Large intestine (tissue), 3 donors: ENCODE data around the gene DPM2. TPM values are rescaled to one million over a fixed set of nuclear protein-coding genes. Genes with fewer than 3 reads are reported as not detected.

Source experiments
- DNase-seq, 2 donors: peaks; one replicate each; pipeline versions ENCODE4 v3.0.0 to v3.0.0-alpha.2; 2013
- H3K27ac ChIP-seq: one replicate; pipeline ENCODE4 v1.5.1; 2013; ENCODE audit warnings: low read length
- H3K27me3 ChIP-seq: 2 replicates; pipeline ENCODE4 v1.6.1; 2013; ENCODE audit warnings: low read length; ENCODE audit not compliant: control insufficient read depth, insufficient read depth
- H3K36me3 ChIP-seq: 2 replicates; pipeline ENCODE4 v1.6.1; 2013; ENCODE audit warnings: low read length; ENCODE audit not compliant: control insufficient read depth, insufficient read depth
- H3K4me1 ChIP-seq: one replicate; pipeline ENCODE4 v1.6.1; 2013; ENCODE audit warnings: low read length; ENCODE audit not compliant: control insufficient read depth, insufficient read depth
- H3K4me3 ChIP-seq: one replicate; pipeline ENCODE4 v1.5.1; 2013; ENCODE audit warnings: low read length
- H3K9me3 ChIP-seq: one replicate; pipeline ENCODE4 v1.6.1; 2013; ENCODE audit warnings: mild to moderate bottlenecking, low read depth, low read length, moderate library complexity; ENCODE audit not compliant: control insufficient read depth
- WGBS: methylation state at CpG from one replicate; pipeline ENCODE4 v1.1.5; 2013; ENCODE audit warnings: low lambda C conversion rate; ENCODE audit not compliant: insufficient coverage; 5-methylcytosine and 5-hydroxymethylcytosine counted together
- polyA plus RNA-seq: library from polyadenylated mRNA; unstranded; fragments of 120-200 nt; gene quantifications from one replicate; pipeline ENCODE4 v1.2.1, GENCODE V29; 2013

DPM2 gene
- polyA plus RNA-seq, 1 donor, result 33.2 TPM

DNA sequence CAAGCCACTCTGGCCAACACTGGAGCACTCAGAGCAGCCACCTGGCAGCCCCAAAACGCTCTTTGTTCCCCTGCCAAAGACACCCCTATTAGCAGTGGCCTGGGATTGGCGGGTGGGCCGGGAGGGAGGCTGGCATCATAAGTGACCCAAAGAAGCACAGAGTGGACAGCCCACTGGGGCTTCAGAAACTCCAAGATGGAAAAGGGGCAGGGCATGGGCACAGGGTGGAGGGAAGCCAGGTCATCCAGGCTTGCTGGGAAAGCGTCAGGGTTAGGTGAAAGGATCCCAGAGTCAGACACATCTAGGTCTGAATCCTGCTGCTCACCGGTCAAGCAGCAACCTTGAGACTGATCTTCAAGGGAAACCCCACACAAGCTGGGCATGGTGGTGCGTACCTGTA is 28.3 kb upstream of the DPM2 start:
- no peak overlapping the region for H3K4me3 ChIP-seq
- no CpG with 5 or more reads among the region's 6 CpGs for WGBS
- H3K27ac ChIP-seq, result peak overlapping the region; percentile 99
- H3K36me3 ChIP-seq, result peaks cover 3% of the 10 kb centered on the region
- H3K27me3 ChIP-seq, result no peaks in the 10 kb centered on the region
- DNase-seq, result no peak
- H3K4me1 ChIP-seq, result peaks cover 73% of the 10 kb centered on the region
- H3K9me3 ChIP-seq, result no peaks in the 10 kb centered on the region

DNA sequence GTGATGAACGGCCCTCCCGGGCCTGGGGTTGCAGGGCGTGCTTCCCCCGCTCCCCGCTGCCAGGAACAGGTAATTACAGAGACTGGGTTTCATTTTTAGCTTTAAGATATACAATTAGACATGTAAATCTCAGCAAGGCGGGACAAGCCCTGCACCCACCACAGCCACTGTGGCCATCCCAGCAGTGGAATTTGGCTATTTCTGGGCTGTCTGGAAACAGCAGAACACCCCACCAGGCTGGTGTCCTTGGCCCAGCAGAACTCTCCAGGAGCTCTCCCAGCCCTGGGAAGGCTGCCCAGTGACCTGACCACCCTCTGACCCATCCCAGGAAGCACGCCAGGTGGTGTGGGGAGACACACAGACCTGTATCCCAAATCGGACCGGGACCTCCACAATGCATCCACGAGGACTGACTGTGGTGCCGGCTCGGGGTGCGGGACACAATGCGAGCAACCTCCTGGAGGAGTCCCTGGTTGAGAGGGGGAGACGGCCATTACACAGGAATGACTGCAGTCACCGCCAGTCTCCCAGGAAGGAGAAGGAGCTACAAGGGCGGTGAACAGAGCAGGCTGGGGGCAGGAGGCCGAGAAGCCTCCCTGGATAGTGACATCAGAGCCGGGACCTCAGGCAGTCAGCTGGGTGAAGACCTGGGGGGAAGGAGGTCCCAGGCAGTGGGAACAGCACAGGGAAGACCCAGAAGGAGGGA is 25.9 kb upstream of the DPM2 start:
- Histone ChIP-seq H3K27me3 (no peaks in the 10 kb centered on the region), H3K27ac (peak overlapping the region; percentile 6), H3K4me1 (peaks cover 64% of the 10 kb centered on the region), H3K9me3 (no peaks in the 10 kb centered on the region), H3K4me3 (no peak overlapping the region), H3K36me3 (peaks cover 3% of the 10 kb centered on the region)
- no peak for DNase-seq
- whole genome bisulfite sequencing, result no CpG with 5 or more reads among the region's 19 CpGs

DNA sequence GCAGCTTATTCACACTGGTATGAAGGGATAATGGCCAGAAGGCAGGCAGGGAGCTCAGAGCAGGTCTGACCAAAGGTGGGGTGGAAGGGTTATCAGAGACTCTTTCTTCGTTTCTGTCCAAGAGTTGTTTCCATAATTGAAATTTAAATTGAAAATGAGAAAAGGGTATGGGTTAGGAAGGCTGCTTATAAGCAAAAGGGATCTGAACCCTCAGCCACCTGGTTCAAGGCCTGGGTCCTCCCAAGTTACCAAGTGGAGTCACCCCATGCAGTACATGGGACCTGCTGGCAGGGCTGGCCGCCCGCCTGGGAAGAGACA is 25.3 kb upstream of the DPM2 start:
- no peak overlapping the region for H3K4me3 ChIP-seq
- WGBS, result no CpG with 5 or more reads among the region's 3 CpGs
- no peak overlapping the region for H3K27ac ChIP-seq
- DNase-seq, result no peak
- no peaks in the 10 kb centered on the region for H3K27me3 ChIP-seq
- peaks cover 59% of the 10 kb centered on the region for H3K4me1 ChIP-seq
- H3K9me3 ChIP-seq, result no peaks in the 10 kb centered on the region
- peaks cover 3% of the 10 kb centered on the region for H3K36me3 ChIP-seq

DNA sequence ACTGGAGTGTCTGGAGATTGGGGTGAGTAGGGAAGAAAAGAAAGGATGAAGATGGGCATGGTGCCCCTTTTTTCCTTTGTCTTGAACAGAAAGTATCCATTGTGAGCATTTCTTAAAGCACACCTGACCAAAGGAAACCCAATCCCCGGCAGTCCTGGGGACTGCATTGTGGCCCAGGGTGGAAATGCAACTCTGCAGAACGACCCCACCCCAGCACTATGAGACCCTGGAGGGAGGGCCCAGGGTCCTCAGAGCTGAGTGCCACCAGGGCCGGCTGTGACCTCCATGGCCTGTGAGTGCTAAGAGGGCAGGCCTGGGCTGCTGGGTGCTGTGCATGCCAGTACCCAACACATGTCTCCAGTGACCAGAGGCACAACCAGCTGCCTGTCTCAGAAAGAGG is 24.6 kb upstream of the DPM2 start:
- DNase-seq, result no peak
- H3K4me1 ChIP-seq, result peaks cover 52% of the 10 kb centered on the region
- H3K27me3 ChIP-seq, result no peaks in the 10 kb centered on the region
- H3K36me3 ChIP-seq, result peaks cover 3% of the 10 kb centered on the region
- no CpG with 5 or more reads among the region's 3 CpGs for WGBS
- no peaks in the 10 kb centered on the region for H3K9me3 ChIP-seq
- no peak overlapping the region for H3K27ac ChIP-seq
- no peak overlapping the region for H3K4me3 ChIP-seq

DNA sequence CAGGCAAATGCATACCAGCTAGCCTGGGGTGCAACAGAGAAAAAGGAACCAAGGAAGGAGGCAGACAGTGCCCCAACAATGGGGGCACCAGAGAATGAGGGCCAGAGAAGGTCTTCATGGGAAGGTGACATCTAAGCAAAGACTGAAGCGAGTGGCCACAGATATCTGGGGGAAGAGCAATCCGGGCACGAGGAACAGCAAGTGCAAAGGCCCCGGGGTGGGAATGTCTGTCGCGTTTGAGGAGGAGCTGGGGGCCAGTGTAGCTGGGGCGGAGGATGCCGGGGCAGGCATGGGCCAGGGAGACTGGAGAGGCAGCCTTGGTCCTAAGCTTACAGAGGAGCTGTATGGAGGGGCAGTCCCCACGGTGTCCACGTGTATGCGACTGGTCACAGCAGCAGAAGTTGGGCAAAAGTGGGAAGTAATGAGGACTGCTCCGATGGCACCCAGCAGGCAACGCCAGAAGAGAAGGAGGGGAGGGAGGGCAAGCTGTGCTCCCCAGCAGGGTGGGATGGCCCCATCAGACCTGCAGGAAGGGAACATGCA is 24.0 kb upstream of the DPM2 start:
- H3K4me1 ChIP-seq, result peaks cover 49% of the 10 kb centered on the region
- peaks cover 3% of the 10 kb centered on the region for H3K36me3 ChIP-seq
- no peak for DNase-seq
- H3K27me3 ChIP-seq, result no peaks in the 10 kb centered on the region
- no peak overlapping the region for H3K4me3 ChIP-seq
- no peaks in the 10 kb centered on the region for H3K9me3 ChIP-seq
- no peak overlapping the region for H3K27ac ChIP-seq
- WGBS, result no CpG with 5 or more reads among the region's 13 CpGs

DNA sequence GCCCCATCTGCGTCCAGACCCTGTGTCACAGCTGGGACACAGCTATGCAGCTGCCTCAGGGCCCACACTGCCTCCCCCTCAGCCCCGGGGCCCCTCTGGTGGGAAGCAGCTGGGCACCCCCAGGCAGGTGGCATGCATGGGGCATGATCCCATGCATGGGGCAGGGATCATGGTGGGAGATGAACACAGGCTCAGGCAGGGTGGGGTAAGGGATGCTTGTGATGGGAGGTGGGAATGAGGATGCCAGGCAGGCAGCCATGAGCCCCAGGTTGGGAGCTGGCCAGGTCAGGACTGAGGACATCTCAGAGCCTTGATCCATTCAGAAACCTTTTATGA is 23.5 kb upstream of the DPM2 start:
- H3K4me1 ChIP-seq, result peaks cover 46% of the 10 kb centered on the region
- DNase-seq, result no peak

DNA sequence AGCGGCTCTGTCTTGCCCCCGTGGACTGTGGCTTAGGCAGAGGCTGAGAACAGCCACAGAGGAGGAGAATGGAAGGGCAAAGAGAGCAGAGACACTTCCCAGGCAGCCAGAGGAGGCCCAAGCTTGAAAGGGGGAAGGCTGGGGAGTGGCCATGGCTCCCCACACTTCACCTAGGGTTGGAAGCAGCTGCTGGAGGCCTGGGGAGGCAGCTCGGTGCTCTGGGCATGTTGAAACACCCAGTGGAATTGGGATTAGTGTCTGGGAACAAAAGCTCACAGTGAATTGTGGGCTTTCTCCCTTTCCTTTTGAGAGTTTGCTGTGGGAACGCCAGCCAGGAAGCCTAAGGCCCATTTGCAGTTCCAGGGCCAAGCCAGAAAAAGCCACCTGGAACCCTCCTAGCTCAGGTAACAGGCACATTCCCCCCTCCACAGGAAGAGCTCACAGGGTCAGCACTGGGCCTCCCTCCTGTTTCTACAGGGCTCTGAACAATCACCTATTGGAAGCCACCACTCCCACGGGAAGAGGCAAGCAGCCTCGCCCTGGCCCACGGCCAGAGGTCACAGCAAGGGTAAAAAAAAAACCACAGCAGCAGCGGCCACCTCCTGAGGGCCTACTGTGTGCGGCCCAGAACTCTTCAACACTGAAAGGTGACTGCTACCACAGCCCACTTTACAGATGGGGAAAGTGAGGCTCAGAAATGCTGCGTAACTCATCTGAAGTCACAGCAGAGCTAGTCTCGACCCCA is 22.9 kb upstream of the DPM2 start:
- WGBS, result no CpG with 5 or more reads among the region's 11 CpGs
- DNase-seq, result peak in 1 of 2 donors; percentile 62
- Histone ChIP-seq H3K27me3 (no peaks in the 10 kb centered on the region), H3K36me3 (peaks cover 3% of the 10 kb centered on the region), H3K4me1 (peaks cover 46% of the 10 kb centered on the region), H3K27ac (peak overlapping the region; percentile 78), H3K4me3 (no peak overlapping the region), H3K9me3 (no peaks in the 10 kb centered on the region)

More for the DNA sequence above, 23.5 kb upstream of the DPM2 start:
- Histone ChIP-seq H3K36me3 (peaks cover 3% of the 10 kb centered on the region), H3K4me3 (no peak overlapping the region), H3K9me3 (no peaks in the 10 kb centered on the region), H3K27ac (peak overlapping the region; percentile 78), H3K27me3 (no peaks in the 10 kb centered on the region)
- no CpG with 5 or more reads among the region's 2 CpGs for WGBS

DNA sequence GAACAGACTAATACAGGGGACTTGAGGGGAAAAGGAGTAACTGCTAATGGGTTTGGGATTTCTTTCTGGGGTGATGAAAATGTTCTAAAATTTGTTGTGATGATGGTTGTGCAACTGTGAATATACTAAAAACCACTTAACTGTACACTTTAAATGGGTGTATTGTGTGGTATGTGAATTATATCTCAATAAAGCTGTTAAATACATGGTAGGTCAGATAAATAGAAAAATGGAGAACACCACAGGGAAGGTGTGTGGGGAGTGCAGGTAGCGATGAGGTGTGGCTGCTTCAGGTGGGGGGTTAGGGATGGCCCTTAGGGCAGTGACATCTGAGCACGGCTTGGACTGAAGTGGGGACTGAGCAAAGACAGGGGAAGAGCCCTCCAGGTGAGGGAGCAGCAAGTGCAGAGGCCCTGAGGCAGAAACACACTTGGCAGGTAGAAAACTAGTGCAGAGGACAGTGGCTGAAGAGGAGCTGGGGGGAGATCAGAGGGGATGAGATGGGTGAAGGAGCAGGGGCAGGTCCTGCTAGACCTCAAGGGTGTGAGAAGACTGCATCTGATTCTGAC is 22.3 kb upstream of the DPM2 start:
- no peak for DNase-seq
- Histone ChIP-seq H3K36me3 (peaks cover 3% of the 10 kb centered on the region), H3K27ac (peak overlapping the region; percentile 78), H3K4me3 (no peak overlapping the region), H3K9me3 (no peaks in the 10 kb centered on the region), H3K27me3 (no peaks in the 10 kb centered on the region), H3K4me1 (peaks cover 44% of the 10 kb centered on the region)
- WGBS, result no CpG with 5 or more reads among the region's 2 CpGs

DNA sequence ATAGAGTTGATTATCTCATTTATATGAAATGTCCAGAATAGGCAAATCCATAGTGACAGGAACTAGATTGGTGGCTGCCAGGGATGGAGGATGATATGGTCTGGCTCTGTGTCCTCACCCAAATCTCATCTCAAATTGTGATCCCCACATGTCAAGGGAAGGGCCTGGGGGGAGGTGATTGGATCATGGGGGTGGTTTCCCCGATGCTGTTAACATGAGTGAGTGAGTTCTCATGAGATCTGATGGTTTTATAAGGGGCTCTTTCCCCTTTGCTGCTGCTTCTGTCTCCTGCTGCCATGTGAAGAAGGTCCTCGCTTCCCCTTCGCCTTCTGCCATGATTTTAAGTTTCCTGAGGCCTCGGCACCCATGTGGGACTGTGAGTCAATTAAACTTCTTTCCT is 21.7 kb upstream of the DPM2 start:
- peaks cover 3% of the 10 kb centered on the region for H3K36me3 ChIP-seq
- no peak for DNase-seq
- no CpG with 5 or more reads among the region's 4 CpGs for WGBS
- H3K27ac ChIP-seq, result no peak overlapping the region
- H3K27me3 ChIP-seq, result no peaks in the 10 kb centered on the region
- H3K4me3 ChIP-seq, result no peak overlapping the region
- peaks cover 48% of the 10 kb centered on the region for H3K4me1 ChIP-seq
- H3K9me3 ChIP-seq, result no peaks in the 10 kb centered on the region

DNA sequence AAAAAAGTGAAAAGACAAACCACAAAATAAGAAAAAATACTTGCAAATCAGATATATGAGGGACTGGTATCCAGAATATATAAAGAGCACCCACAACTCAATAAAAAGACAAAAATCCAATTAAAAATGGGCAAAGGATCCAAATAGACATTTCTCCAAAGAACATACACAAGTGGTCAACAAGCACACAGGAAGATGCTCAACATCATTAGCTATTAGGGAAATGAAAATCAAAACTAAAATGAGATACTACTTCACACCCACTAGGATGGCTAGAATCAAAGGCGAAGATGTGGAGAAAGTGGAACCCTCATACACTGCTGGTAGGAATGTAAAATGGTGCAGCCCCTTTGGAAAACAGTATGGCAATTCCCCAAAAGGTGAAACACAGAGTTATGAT is 21.1 kb upstream of the DPM2 start:
- H3K27me3 ChIP-seq, result no peaks in the 10 kb centered on the region
- H3K36me3 ChIP-seq, result peaks cover 3% of the 10 kb centered on the region
- WGBS, result no CpG with 5 or more reads among the region's 1 CpG
- no peak overlapping the region for H3K27ac ChIP-seq
- no peak overlapping the region for H3K4me3 ChIP-seq
- H3K9me3 ChIP-seq, result no peaks in the 10 kb centered on the region
- DNase-seq, result no peak
- H3K4me1 ChIP-seq, result peaks cover 50% of the 10 kb centered on the region
